ENCODE results near the gene CNTNAP4.

Gene CNTNAP4

DNA sequence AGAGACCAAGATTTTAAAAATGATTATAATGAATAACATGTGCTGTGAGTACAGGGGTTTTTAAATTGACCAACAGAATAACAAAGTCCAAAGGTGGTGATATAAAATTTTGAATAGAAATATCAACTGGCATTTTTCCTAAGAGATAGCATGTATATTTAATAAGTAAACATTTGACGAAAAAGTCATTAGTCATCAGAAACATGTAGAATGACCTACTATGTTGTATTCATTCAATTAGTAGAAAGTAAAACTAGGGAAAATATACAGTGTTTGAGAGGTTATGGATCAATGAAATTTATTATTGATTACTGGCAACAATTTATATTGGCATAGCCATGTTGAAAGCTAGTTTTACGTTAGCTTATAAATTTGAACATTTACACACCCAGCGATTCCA lies 30.6 kb upstream of the CNTNAP4 start:
- H2BK12ac ChIP-seq (ENCODE audit: low read length) = no peak overlapping the region
- no CpG with 5 or more reads among the region's 3 CpGs for WGBS, 2 donors (ENCODE audit: extremely low coverage in 2 of 2, insufficient read length in 2 of 2, insufficient replicate concordance in 1 of 2)
- H3K4ac ChIP-seq (ENCODE audit: low read length) = no peak overlapping the region
- H2AK5ac ChIP-seq (ENCODE audit: low read depth, low read length) = no peak overlapping the region
- no peak overlapping the region for H2AFZ ChIP-seq (ENCODE audit: low read length)
- DNase-seq (ENCODE audit: low spot score) = no peak
- H3K36me3 ChIP-seq (replicated peaks in 1 of 2; ENCODE audit: control insufficient read depth in 2 of 2, insufficient read depth in 2 of 2, low read length in 2 of 2) = no peaks in the 10 kb centered on the region
- H3K27ac ChIP-seq (replicated peaks; ENCODE audit: low read length) = no peak overlapping the region
- H3K18ac ChIP-seq (ENCODE audit: low read length) = no peak overlapping the region
- no peaks in the 10 kb centered on the region for H3K9me3 ChIP-seq (replicated peaks in 1 of 2; ENCODE audit: control insufficient read depth in 2 of 2, insufficient read depth in 1 of 2, low read depth in 1 of 2, low read length in 2 of 2)
- H3K23ac ChIP-seq (ENCODE audit: low read depth, low read length, poor library complexity) = no peak overlapping the region
- H3K27me3 ChIP-seq (ENCODE audit: control insufficient read depth in 3 of 3, insufficient read depth in 3 of 3, low read depth in 1 of 3, low read length in 3 of 3) = no peaks in the 10 kb centered on the region
- no peak overlapping the region for H2BK15ac ChIP-seq (ENCODE audit: low read length)
- no peak overlapping the region for H3K4me3 ChIP-seq (ENCODE audit: low read length in 2 of 2)
- no peak overlapping the region for H4K8ac ChIP-seq (ENCODE audit: low read depth, low read length)
- H2BK5ac ChIP-seq (ENCODE audit: low read length) = no peak overlapping the region
- H3K4me1 ChIP-seq (ENCODE audit: control insufficient read depth in 2 of 2, insufficient read depth in 1 of 2, low read depth in 1 of 2, low read length in 2 of 2) = no peaks in the 10 kb centered on the region
- H3K14ac ChIP-seq (ENCODE audit: low read length) = no peak overlapping the region
- H3K79me1 ChIP-seq (ENCODE audit: low read depth, low read length) = no peaks in the 10 kb centered on the region
- no peak overlapping the region for H3K4me2 ChIP-seq (ENCODE audit: insufficient read depth, low read length, poor library complexity, severe bottlenecking)
- no peak overlapping the region for H2BK120ac ChIP-seq (ENCODE audit: low read depth, low read length)
- H3K9ac ChIP-seq (ENCODE audit: low read depth, low read length, poor library complexity) = no peak overlapping the region
- H4K91ac ChIP-seq (ENCODE audit: low read depth, low read length, poor library complexity) = no peak overlapping the region

DNA sequence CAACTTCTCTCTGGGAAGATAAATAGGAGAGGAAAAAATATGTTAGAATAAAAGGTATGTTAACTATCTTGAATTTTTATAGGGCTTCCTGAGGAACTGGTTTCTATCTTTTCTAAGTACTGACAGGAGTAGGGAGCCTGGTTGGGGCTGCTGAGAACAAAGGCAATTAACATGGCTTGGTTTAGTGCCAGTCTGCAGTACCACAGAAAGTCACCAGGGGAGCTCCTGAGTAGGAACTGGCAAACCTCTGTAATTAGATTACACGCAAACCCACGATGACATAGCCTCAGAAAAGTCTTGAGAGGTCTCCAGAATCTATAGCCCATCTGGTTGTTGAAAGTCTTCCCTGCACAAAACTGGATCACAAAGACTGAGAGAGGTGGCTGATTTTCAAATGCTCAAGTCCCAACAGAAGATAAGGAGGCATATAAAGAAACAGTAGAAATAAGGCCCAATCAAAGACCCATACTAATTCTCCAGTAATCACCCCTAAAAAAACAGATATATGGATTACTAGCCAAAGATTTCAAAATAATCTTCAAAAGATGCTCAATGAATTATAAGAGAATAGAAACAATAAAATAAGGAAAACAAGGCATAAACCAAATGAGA lies 11.7 kb upstream of the CNTNAP4 start:
- H3K4me2 ChIP-seq (ENCODE audit: insufficient read depth, low read length, poor library complexity, severe bottlenecking) = no peak overlapping the region
- no peaks in the 10 kb centered on the region for H3K27me3 ChIP-seq (ENCODE audit: control insufficient read depth in 3 of 3, insufficient read depth in 3 of 3, low read depth in 1 of 3, low read length in 3 of 3)
- H4K8ac ChIP-seq (ENCODE audit: low read depth, low read length) = no peak overlapping the region
- H2BK5ac ChIP-seq (ENCODE audit: low read length) = no peak overlapping the region
- DNase-seq (ENCODE audit: low spot score) = no peak
- no peak overlapping the region for H2BK120ac ChIP-seq (ENCODE audit: low read depth, low read length)
- no CpG with 5 or more reads among the region's 2 CpGs for WGBS, 2 donors (ENCODE audit: extremely low coverage in 2 of 2, insufficient read length in 2 of 2, insufficient replicate concordance in 1 of 2)
- no peak overlapping the region for H4K91ac ChIP-seq (ENCODE audit: low read depth, low read length, poor library complexity)
- H2AK5ac ChIP-seq (ENCODE audit: low read depth, low read length) = no peak overlapping the region
- H3K4me3 ChIP-seq (ENCODE audit: low read length in 2 of 2) = no peak overlapping the region
- no peaks in the 10 kb centered on the region for H3K4me1 ChIP-seq (ENCODE audit: control insufficient read depth in 2 of 2, insufficient read depth in 1 of 2, low read depth in 1 of 2, low read length in 2 of 2)
- no peak overlapping the region for H3K14ac ChIP-seq (ENCODE audit: low read length)
- no peak overlapping the region for H3K9ac ChIP-seq (ENCODE audit: low read depth, low read length, poor library complexity)
- H3K79me1 ChIP-seq (ENCODE audit: low read depth, low read length) = no peaks in the 10 kb centered on the region
- no peak overlapping the region for H3K18ac ChIP-seq (ENCODE audit: low read length)
- H3K36me3 ChIP-seq (replicated peaks in 1 of 2; ENCODE audit: control insufficient read depth in 2 of 2, insufficient read depth in 2 of 2, low read length in 2 of 2) = no peaks in the 10 kb centered on the region
- H3K9me3 ChIP-seq (replicated peaks in 1 of 2; ENCODE audit: control insufficient read depth in 2 of 2, insufficient read depth in 1 of 2, low read depth in 1 of 2, low read length in 2 of 2) = no peaks in the 10 kb centered on the region
- no peak overlapping the region for H3K4ac ChIP-seq (ENCODE audit: low read length)
- H3K27ac ChIP-seq (replicated peaks; ENCODE audit: low read length) = no peak overlapping the region
- no peak overlapping the region for H2AFZ ChIP-seq (ENCODE audit: low read length)
- no peak overlapping the region for H3K23ac ChIP-seq (ENCODE audit: low read depth, low read length, poor library complexity)
- H2BK12ac ChIP-seq (ENCODE audit: low read length) = no peak overlapping the region
- no peak overlapping the region for H2BK15ac ChIP-seq (ENCODE audit: low read length)

DNA sequence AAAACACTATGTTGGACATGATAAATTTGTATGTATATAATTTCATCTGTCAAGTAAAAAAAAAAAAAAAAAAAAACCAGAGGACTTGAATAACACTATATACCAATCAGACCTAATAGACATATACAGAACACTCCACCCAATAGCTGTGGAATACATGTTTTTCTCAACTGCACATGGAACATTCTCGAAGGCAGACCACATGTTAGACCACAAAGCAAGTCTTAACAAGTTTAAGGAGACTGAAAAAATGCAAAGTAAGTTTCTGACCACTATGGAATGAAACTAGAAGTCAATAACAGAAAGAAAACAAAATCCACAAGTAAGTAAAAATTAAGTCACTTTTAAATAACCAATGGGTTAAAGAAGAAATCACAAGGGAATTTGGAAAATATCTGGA lies 8.4 kb upstream of the CNTNAP4 start:
- no peaks in the 10 kb centered on the region for H3K79me1 ChIP-seq (ENCODE audit: low read depth, low read length)
- no peak overlapping the region for H3K4me3 ChIP-seq (ENCODE audit: low read length in 2 of 2)
- H3K9ac ChIP-seq (ENCODE audit: low read depth, low read length, poor library complexity) = no peak overlapping the region
- H3K4ac ChIP-seq (ENCODE audit: low read length) = no peak overlapping the region
- H2BK15ac ChIP-seq (ENCODE audit: low read length) = no peak overlapping the region
- no peak overlapping the region for H3K14ac ChIP-seq (ENCODE audit: low read length)
- no peaks in the 10 kb centered on the region for H3K36me3 ChIP-seq (replicated peaks in 1 of 2; ENCODE audit: control insufficient read depth in 2 of 2, insufficient read depth in 2 of 2, low read length in 2 of 2)
- H3K27ac ChIP-seq (replicated peaks; ENCODE audit: low read length) = no peak overlapping the region
- H2BK120ac ChIP-seq (ENCODE audit: low read depth, low read length) = no peak overlapping the region
- no peak overlapping the region for H4K8ac ChIP-seq (ENCODE audit: low read depth, low read length)
- no peak for DNase-seq (ENCODE audit: low spot score)
- no peak overlapping the region for H3K4me2 ChIP-seq (ENCODE audit: insufficient read depth, low read length, poor library complexity, severe bottlenecking)
- H3K9me3 ChIP-seq (replicated peaks in 1 of 2; ENCODE audit: control insufficient read depth in 2 of 2, insufficient read depth in 1 of 2, low read depth in 1 of 2, low read length in 2 of 2) = no peaks in the 10 kb centered on the region
- no peak overlapping the region for H2AFZ ChIP-seq (ENCODE audit: low read length)
- no peak overlapping the region for H3K18ac ChIP-seq (ENCODE audit: low read length)
- H3K23ac ChIP-seq (ENCODE audit: low read depth, low read length, poor library complexity) = no peak overlapping the region
- H4K91ac ChIP-seq (ENCODE audit: low read depth, low read length, poor library complexity) = no peak overlapping the region
- H2BK5ac ChIP-seq (ENCODE audit: low read length) = no peak overlapping the region
- no peaks in the 10 kb centered on the region for H3K4me1 ChIP-seq (ENCODE audit: control insufficient read depth in 2 of 2, insufficient read depth in 1 of 2, low read depth in 1 of 2, low read length in 2 of 2)
- H2AK5ac ChIP-seq (ENCODE audit: low read depth, low read length) = no peak overlapping the region
- no peak overlapping the region for H2BK12ac ChIP-seq (ENCODE audit: low read length)
- WGBS, 2 donors (ENCODE audit: extremely low coverage in 2 of 2, insufficient read length in 2 of 2, insufficient replicate concordance in 1 of 2) = no CpG with 5 or more reads among the region's 1 CpG
- H3K27me3 ChIP-seq (ENCODE audit: control insufficient read depth in 3 of 3, insufficient read depth in 3 of 3, low read depth in 1 of 3, low read length in 3 of 3) = no peaks in the 10 kb centered on the region

DNA sequence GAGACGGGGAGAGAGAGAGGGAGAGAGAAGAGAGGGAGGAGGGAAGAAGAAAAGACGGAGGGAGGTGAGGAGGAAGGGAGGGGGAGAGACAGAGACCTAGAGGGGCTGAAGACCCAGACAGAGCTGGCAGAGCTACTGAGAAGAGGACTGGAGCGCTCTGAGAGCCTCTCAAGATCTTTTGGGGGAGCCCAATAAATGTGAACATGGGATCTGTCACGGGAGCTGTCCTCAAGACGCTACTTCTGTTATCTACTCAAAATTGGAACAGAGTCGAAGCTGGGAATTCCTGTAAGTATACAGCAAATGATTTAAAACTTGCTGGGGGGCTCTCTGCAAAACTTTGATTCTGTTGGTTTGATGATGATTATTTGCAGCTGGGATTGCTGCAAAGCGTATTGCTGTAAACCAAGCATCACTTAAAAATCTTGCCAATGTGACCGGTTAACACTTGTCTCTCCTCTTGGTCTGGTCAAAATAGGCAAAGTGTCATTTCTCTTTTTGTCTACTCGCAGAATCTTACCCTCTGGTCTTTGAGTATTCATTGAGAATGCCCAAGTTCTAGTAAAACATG lies 344 bp downstream of the CNTNAP4 start:
- H3K9ac ChIP-seq (ENCODE audit: low read depth, low read length, poor library complexity) = no peak overlapping the region
- no CpG with 5 or more reads among the region's 9 CpGs for WGBS, 2 donors (ENCODE audit: extremely low coverage in 2 of 2, insufficient read length in 2 of 2, insufficient replicate concordance in 1 of 2)
- no peak overlapping the region for H3K27ac ChIP-seq (replicated peaks; ENCODE audit: low read length)
- H3K27me3 ChIP-seq (ENCODE audit: control insufficient read depth in 3 of 3, insufficient read depth in 3 of 3, low read depth in 1 of 3, low read length in 3 of 3) = peaks cover 0 to 15% (median 2%) of the 10 kb centered on the region in 3 experiments
- no peak for DNase-seq (ENCODE audit: low spot score)
- no peak overlapping the region for H3K4me2 ChIP-seq (ENCODE audit: insufficient read depth, low read length, poor library complexity, severe bottlenecking)
- H2AFZ ChIP-seq (ENCODE audit: low read length) = peak overlapping the region; percentile 69
- H3K4me1 ChIP-seq (ENCODE audit: control insufficient read depth in 2 of 2, insufficient read depth in 1 of 2, low read depth in 1 of 2, low read length in 2 of 2) = peaks cover 0 to 2% of the 10 kb centered on the region in 2 donors
- no peak overlapping the region for H3K18ac ChIP-seq (ENCODE audit: low read length)
- H3K36me3 ChIP-seq (replicated peaks in 1 of 2; ENCODE audit: control insufficient read depth in 2 of 2, insufficient read depth in 2 of 2, low read length in 2 of 2) = no peaks in the 10 kb centered on the region
- no peak overlapping the region for H2BK5ac ChIP-seq (ENCODE audit: low read length)
- no peak overlapping the region for H4K8ac ChIP-seq (ENCODE audit: low read depth, low read length)
- H3K14ac ChIP-seq (ENCODE audit: low read length) = no peak overlapping the region
- no peaks in the 10 kb centered on the region for H3K9me3 ChIP-seq (replicated peaks in 1 of 2; ENCODE audit: control insufficient read depth in 2 of 2, insufficient read depth in 1 of 2, low read depth in 1 of 2, low read length in 2 of 2)
- no peak overlapping the region for H3K4me3 ChIP-seq (ENCODE audit: low read length in 2 of 2)
- no peak overlapping the region for H2BK120ac ChIP-seq (ENCODE audit: low read depth, low read length)
- no peak overlapping the region for H2AK5ac ChIP-seq (ENCODE audit: low read depth, low read length)
- H4K91ac ChIP-seq (ENCODE audit: low read depth, low read length, poor library complexity) = no peak overlapping the region
- no peak overlapping the region for H3K23ac ChIP-seq (ENCODE audit: low read depth, low read length, poor library complexity)
- no peak overlapping the region for H2BK12ac ChIP-seq (ENCODE audit: low read length)
- no peak overlapping the region for H2BK15ac ChIP-seq (ENCODE audit: low read length)
- no peaks in the 10 kb centered on the region for H3K79me1 ChIP-seq (ENCODE audit: low read depth, low read length)
- no peak overlapping the region for H3K4ac ChIP-seq (ENCODE audit: low read length)

Data from neuronal stem cell (in vitro differentiated cells).